Measurements from ENCODE around the gene SPA17.

SPA17 gene

GRCh38 chr11:124743050-124743449, 69.3 kb downstream of the SPA17 start:
- peaks cover 7% of the 10 kb centered on the region; the same call in 1 of the 2 replicates for H4K20me1 ChIP-seq (ENCODE audit: insufficient read depth, low read length)
- ATAC-seq (ENCODE audit: insufficient read depth, low read depth) (no peak), DNase-seq (no peak)
- no peak overlapping the region for H3K4me2 ChIP-seq (ENCODE audit: insufficient read depth, low read length)
- H3K4me3 ChIP-seq (ENCODE audit: low read depth in 1 of 2, low read length in 2 of 2), result no peak overlapping the region
- H3K36me3 ChIP-seq (ENCODE audit: insufficient read depth, low read length), result no peaks in the 10 kb centered on the region
- TF ChIP-seq CTCF (IDR thresholded peaks at IDR 0.05; ENCODE audit: borderline replicate concordance, extremely low read depth, low read length, poor library complexity, severe bottlenecking) (no peak), EZH2 (IDR thresholded peaks at IDR 0.05; ENCODE audit: borderline replicate concordance, low read depth, low read length, severe bottlenecking) (no peak)
- H2AFZ ChIP-seq (ENCODE audit: low read depth, low read length), result no peak overlapping the region
- H3K9ac ChIP-seq (ENCODE audit: low read depth, low read length), result no peak overlapping the region
- no peak overlapping the region for H3K27ac ChIP-seq (ENCODE audit: low read length)
- H3K4me1 ChIP-seq (ENCODE audit: insufficient read depth, low read length), result no peaks in the 10 kb centered on the region
- H3K27me3 ChIP-seq (ENCODE audit: insufficient read depth, low read length, poor library complexity), result peaks cover 25% of the 10 kb centered on the region
- no peaks in the 10 kb centered on the region for H3K9me3 ChIP-seq (ENCODE audit: insufficient read depth, low read length, severe bottlenecking)
- H3K79me2 ChIP-seq (ENCODE audit: insufficient read depth, low read length), result no peaks in the 10 kb centered on the region

- Histone ChIP-seq H3K79me2 (ENCODE audit: insufficient read depth, low read length) (no peaks in the 10 kb centered on the region), H3K27ac (ENCODE audit: low read length) (no peak overlapping the region), H3K36me3 (ENCODE audit: insufficient read depth, low read length) (no peaks in the 10 kb centered on the region), H3K9ac (ENCODE audit: low read depth, low read length) (no peak overlapping the region), H4K20me1 (ENCODE audit: insufficient read depth, low read length) (peaks cover 11% of the 10 kb centered on the region), H3K9me3 (ENCODE audit: insufficient read depth, low read length, severe bottlenecking) (no peaks in the 10 kb centered on the region), H3K4me2 (ENCODE audit: insufficient read depth, low read length) (no peak overlapping the region), H3K27me3 (ENCODE audit: insufficient read depth, low read length, poor library complexity) (peaks cover 38% of the 10 kb centered on the region), H2AFZ (ENCODE audit: low read depth, low read length) (no peak overlapping the region), H3K4me1 (ENCODE audit: insufficient read depth, low read length) (no peaks in the 10 kb centered on the region), H3K4me3 (ENCODE audit: low read depth in 1 of 2, low read length in 2 of 2) (no peak overlapping the region)
- TF ChIP-seq CTCF (IDR thresholded peaks at IDR 0.05; ENCODE audit: borderline replicate concordance, extremely low read depth, low read length, poor library complexity, severe bottlenecking) (no peak), EZH2 (IDR thresholded peaks at IDR 0.05; ENCODE audit: borderline replicate concordance, low read depth, low read length, severe bottlenecking) (no peak)
- ATAC-seq (ENCODE audit: insufficient read depth, low read depth) (no peak), DNase-seq (no peak)
These were observed 71.6 kb downstream of the SPA17 start for GRCh38 chr11:124745270-124745834.

DNA sequence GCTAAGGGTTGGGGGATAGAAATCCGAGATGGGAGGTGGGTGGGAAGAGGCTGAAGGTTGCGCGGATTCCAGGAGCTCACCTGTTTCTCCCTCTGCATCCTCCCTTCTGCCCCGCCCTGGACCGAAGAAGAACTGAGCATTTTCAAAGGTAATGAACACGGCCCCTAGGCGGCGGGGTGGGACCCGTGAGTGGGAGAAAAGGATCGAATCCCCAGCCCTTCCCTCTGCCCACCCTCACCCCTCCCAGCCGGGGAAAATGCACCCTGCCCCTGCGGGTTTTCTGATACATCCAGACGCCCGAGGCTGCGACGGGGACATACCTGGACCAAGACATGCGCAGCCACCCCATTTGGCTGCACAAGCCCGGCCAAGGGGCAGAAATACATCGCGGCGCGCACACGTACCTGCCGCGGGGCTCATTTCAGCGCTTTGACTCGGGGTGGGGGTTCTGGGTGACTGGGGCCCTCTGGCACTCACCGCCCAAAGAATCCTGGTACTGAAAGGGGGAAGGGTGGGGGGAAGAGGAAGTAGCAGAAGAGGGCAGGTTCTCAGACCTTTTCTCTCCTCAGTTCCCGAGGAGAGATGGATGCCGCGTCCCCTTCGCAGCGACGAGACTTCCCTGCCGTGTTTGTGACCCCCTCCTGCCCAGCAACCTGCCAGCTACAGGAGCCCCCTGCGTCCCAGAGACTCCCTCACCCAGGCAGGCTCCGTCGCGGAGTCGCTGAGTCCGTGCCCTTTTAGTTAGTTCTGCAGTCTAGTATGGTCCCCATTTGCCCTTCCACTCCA, 72.3 kb downstream of the SPA17 start:
- no peak for ATAC-seq (ENCODE audit: insufficient read depth, low read depth)
- Histone ChIP-seq H3K9ac (ENCODE audit: low read depth, low read length) (no peak overlapping the region), H2AFZ (ENCODE audit: low read depth, low read length) (no peak overlapping the region), H3K4me1 (ENCODE audit: insufficient read depth, low read length) (no peaks in the 10 kb centered on the region), H3K79me2 (ENCODE audit: insufficient read depth, low read length) (no peaks in the 10 kb centered on the region), H3K4me2 (ENCODE audit: insufficient read depth, low read length) (no peak overlapping the region), H3K4me3 (ENCODE audit: low read depth in 1 of 2, low read length in 2 of 2) (no peak overlapping the region), H3K9me3 (ENCODE audit: insufficient read depth, low read length, severe bottlenecking) (no peaks in the 10 kb centered on the region), H4K20me1 (ENCODE audit: insufficient read depth, low read length) (peaks cover 11% of the 10 kb centered on the region), H3K27ac (ENCODE audit: low read length) (no peak overlapping the region), H3K27me3 (ENCODE audit: insufficient read depth, low read length, poor library complexity) (peaks cover 38% of the 10 kb centered on the region), H3K36me3 (ENCODE audit: insufficient read depth, low read length) (no peaks in the 10 kb centered on the region)
- TF ChIP-seq EZH2 (IDR thresholded peaks at IDR 0.05; ENCODE audit: borderline replicate concordance, low read depth, low read length, severe bottlenecking), result no peak
- no peak for TF ChIP-seq CTCF (IDR thresholded peaks at IDR 0.05; ENCODE audit: borderline replicate concordance, extremely low read depth, low read length, poor library complexity, severe bottlenecking)
- no peak for DNase-seq
